Astrocyte (in vitro differentiated cells and primary cell): ENCODE measurements around the gene CMSS1.

Experiments used
- CTCF ChIP-seq: IDR thresholded peaks from 2 replicates; pipeline ENCODE4 v1.5.1; 2011; ENCODE audit warnings: low read depth, mild to moderate bottlenecking, inconsistent platforms, low read length, moderate library complexity; ENCODE audit not compliant: insufficient read depth
- EZH2 ChIP-seq: IDR thresholded peaks from 2 replicates; pipeline ENCODE4 v1.6.1; 2012; ENCODE audit warnings: mild to moderate bottlenecking, low read length, inconsistent platforms; ENCODE audit not compliant: insufficient read depth

- no peak for TF ChIP-seq CTCF
- no peak for TF ChIP-seq EZH2
Measured at GRCh38 chr3:99900248-99900647, 82.6 kb downstream of the CMSS1 start.
